Endodermal cell (in vitro differentiated cells): ENCODE data around the gene TIAM2. TPM values are rescaled to one million over a fixed set of nuclear protein-coding genes. Genes with fewer than 3 reads are reported as not detected.

ENCODE experiments used
- DNase-seq: peaks from one replicate; pipeline ENCODE4 v3.0.0-alpha.2; 2017
- H3K27ac ChIP-seq: 2 replicates; pipeline ENCODE4 v1.5.1; 2013; ENCODE audit warnings: mild to moderate bottlenecking, low read depth, low read length, moderate library complexity
- H3K27me3 ChIP-seq: 2 replicates; pipeline ENCODE4 v1.6.1; 2013; ENCODE audit warnings: mild to moderate bottlenecking, low read length, moderate library complexity; ENCODE audit not compliant: insufficient read depth, control insufficient read depth, poor library complexity, severe bottlenecking
- H3K36me3 ChIP-seq: 2 replicates; pipeline ENCODE4 v1.7.0; 2013; ENCODE audit warnings: mild to moderate bottlenecking, low read length, moderate library complexity; ENCODE audit not compliant: control insufficient read depth, insufficient read depth
- H3K4me1 ChIP-seq: one replicate; pipeline ENCODE4 v1.7.0; 2013; ENCODE audit warnings: low read length; ENCODE audit not compliant: control insufficient read depth, insufficient read depth
- H3K4me3 ChIP-seq: 2 replicates; pipeline ENCODE4 v1.5.1; 2013; ENCODE audit warnings: mild to moderate bottlenecking, low read length, moderate library complexity
- H3K9ac ChIP-seq: 2 replicates; pipeline ENCODE4 v1.6.1; 2013; ENCODE audit warnings: mild to moderate bottlenecking, low read length, moderate library complexity; ENCODE audit not compliant: poor library complexity, severe bottlenecking; ENCODE audit errors: extremely low read depth
- H3K9me3 ChIP-seq: 2 replicates; pipeline ENCODE4 v1.6.1; 2013; ENCODE audit warnings: mild to moderate bottlenecking, low read length, moderate library complexity; ENCODE audit not compliant: control insufficient read depth
- H3K27ac Mint-ChIP-seq: 2 replicates; pipeline ENCODE4 v1.8.0; 2020; ENCODE audit warnings: mixed read lengths
- H3K27me3 Mint-ChIP-seq: 2 replicates; pipeline ENCODE4 v1.8.0; 2021; ENCODE audit warnings: mild to moderate bottlenecking, mixed read lengths; ENCODE audit not compliant: insufficient read depth
- H3K36me3 Mint-ChIP-seq: 2 replicates; pipeline ENCODE4 v1.8.0; 2020; ENCODE audit warnings: low read depth, mixed read lengths
- H3K4me1 Mint-ChIP-seq: 2 replicates; pipeline ENCODE4 v1.8.0; 2020; ENCODE audit warnings: mixed read lengths
- H3K4me3 Mint-ChIP-seq: 2 replicates; pipeline ENCODE4 v1.8.0; 2020; ENCODE audit warnings: mild to moderate bottlenecking, moderate library complexity, mixed read lengths
- H3K9me3 Mint-ChIP-seq: 2 replicates; pipeline ENCODE4 v1.8.0; 2020; ENCODE audit warnings: mild to moderate bottlenecking, mixed read lengths
- WGBS, 2 experiments: methylation state at CpG; one replicate each; pipeline versions ENCODE4 v1.1.5 to v1.1.7; 2013; ENCODE audit warnings: missing lambda C conversion rate in 2 of 2, mixed read lengths in 1 of 2; ENCODE audit not compliant: insufficient coverage in 1 of 2, insufficient read length in 1 of 2; 5-methylcytosine and 5-hydroxymethylcytosine counted together
- total RNA-seq, 2 donors: library from RNA; stranded (reverse); fragmentation: NEBNext Ultra II Directional in 1 of 2; extraction: Animal tissue kit (Norgen Biotek cat#: 25700) in 1 of 2; gene quantifications; 2 replicates in 1 of 2; 3 replicates in 1 of 2; pipeline ENCODE4 v1.2.1, GENCODE V29; 2021
- TF ChIP-seq, protein P1 (sequence below): fragments of 200-600 bp; sonication (generic); conservative IDR thresholded peaks from 2 replicates; pipeline ENCODE4 v1.5.0; 2021; ENCODE audit warnings: antibody characterized with exemption, mild to moderate bottlenecking

The TIAM2 gene
- total RNA-seq, 2 donors from 2014 or later: 15.7 to 17.5 TPM

DNA sequence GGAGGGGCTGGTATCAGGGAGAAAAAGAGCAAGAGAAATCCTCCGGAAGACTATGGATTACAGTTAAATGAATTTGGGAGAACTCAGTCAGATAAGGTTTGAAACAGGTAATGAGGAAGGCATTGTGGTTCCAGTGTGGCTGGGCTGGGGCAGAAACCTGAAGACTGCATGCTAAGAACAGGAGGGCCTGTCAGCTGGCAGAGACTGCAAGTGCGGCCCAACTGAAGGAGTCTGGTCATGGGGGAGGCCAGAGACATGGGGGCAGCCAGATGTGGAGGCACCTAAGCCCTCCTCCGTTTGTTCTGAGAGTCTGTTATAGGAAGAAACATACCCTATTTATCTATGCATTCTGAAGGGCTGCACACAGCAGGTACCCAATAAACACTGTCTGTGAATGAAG lies 302.6 kb downstream of the TIAM2 start:
- TF ChIP-seq, protein P1, sequence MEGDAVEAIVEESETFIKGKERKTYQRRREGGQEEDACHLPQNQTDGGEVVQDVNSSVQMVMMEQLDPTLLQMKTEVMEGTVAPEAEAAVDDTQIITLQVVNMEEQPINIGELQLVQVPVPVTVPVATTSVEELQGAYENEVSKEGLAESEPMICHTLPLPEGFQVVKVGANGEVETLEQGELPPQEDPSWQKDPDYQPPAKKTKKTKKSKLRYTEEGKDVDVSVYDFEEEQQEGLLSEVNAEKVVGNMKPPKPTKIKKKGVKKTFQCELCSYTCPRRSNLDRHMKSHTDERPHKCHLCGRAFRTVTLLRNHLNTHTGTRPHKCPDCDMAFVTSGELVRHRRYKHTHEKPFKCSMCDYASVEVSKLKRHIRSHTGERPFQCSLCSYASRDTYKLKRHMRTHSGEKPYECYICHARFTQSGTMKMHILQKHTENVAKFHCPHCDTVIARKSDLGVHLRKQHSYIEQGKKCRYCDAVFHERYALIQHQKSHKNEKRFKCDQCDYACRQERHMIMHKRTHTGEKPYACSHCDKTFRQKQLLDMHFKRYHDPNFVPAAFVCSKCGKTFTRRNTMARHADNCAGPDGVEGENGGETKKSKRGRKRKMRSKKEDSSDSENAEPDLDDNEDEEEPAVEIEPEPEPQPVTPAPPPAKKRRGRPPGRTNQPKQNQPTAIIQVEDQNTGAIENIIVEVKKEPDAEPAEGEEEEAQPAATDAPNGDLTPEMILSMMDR: no peak
- Mint-ChIP-seq H3K36me3 (peaks cover 60% of the 10 kb centered on the region), H3K9me3 (no peaks in the 10 kb centered on the region), H3K27ac (peak overlapping the region; percentile 81), H3K4me1 (peaks cover 31% of the 10 kb centered on the region), H3K4me3 (no peak overlapping the region), H3K27me3 (no peaks in the 10 kb centered on the region)
- 67 to 81% methylated on average over 1 to 3 of the region's 3 CpGs for WGBS, 2 experiments
- H3K36me3 ChIP-seq: peaks cover 76% of the 10 kb centered on the region
- H3K9ac ChIP-seq: no peak overlapping the region
- peaks cover 3% of the 10 kb centered on the region for H3K4me1 ChIP-seq
- no peak for DNase-seq
- H3K9me3 ChIP-seq: no peaks in the 10 kb centered on the region
- no peaks in the 10 kb centered on the region for H3K27me3 ChIP-seq
- H3K27ac ChIP-seq: no peak overlapping the region
- no peak overlapping the region for H3K4me3 ChIP-seq

DNA sequence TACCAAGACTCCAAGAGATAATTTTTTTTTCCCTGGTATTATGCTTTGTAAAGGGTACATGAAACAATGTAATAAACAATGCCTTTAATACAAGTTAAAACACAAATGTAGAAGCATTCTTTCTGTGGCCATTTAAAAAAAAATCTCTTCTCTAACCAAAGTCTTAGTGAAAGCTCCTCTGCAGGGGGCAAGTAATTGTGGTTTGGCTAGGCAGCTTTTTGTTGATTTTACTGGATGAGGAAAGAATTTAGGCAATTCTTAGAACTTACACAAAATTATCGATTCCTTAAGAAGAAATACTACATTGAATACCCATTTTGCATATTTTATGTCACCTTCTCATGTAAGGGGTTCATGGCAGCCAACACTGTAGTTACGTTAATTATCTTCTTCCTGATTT lies 306.8 kb downstream of the TIAM2 start:
- no peaks in the 10 kb centered on the region for H3K9me3 ChIP-seq
- TF ChIP-seq, protein P1: no peak
- H3K4me3 Mint-ChIP-seq: no peak overlapping the region
- H3K9me3 Mint-ChIP-seq: no peaks in the 10 kb centered on the region
- peaks cover 54% of the 10 kb centered on the region for H3K36me3 Mint-ChIP-seq
- no peak overlapping the region for H3K27ac ChIP-seq
- peaks cover 3% of the 10 kb centered on the region for H3K4me1 ChIP-seq
- no peaks in the 10 kb centered on the region for H3K27me3 ChIP-seq
- H3K27ac Mint-ChIP-seq: no peak overlapping the region
- no peak for DNase-seq
- H3K4me3 ChIP-seq: no peak overlapping the region
- peaks cover 74% of the 10 kb centered on the region for H3K36me3 ChIP-seq
- WGBS, 2 experiments: 57 to 88% methylated on average over 1 to 2 of the region's 2 CpGs
- H3K27me3 Mint-ChIP-seq: no peaks in the 10 kb centered on the region
- H3K4me1 Mint-ChIP-seq: peaks cover 31% of the 10 kb centered on the region
- no peak overlapping the region for H3K9ac ChIP-seq

DNA sequence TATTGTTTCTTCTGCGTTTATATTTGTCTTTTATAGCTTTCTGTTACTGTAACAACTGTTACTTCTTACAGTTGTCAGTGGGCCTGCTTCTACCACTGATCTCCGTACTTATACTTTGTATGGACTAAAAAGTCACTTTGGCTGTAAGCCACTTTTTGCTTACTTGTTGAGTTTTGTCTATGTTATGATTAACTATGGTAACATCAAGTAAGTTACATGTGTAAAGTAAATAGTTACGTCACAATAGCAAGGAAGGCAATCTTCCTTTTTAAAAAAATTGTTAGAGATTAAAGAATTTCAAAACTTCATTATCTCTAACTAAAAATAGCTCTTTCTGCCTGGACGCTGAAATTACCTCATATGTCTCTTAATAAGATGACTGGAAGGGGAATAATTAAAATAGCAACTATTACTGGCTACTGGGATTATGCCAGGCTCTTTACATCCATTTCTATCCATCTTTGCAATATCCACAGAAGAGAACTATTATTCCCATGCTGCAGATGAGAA lies 308.3 kb downstream of the TIAM2 start:
- H3K27ac Mint-ChIP-seq: no peak overlapping the region
- no peak overlapping the region for H3K27ac ChIP-seq
- peaks cover 3% of the 10 kb centered on the region for H3K4me1 ChIP-seq
- TF ChIP-seq, protein P1: no peak
- no peaks in the 10 kb centered on the region for H3K27me3 Mint-ChIP-seq
- peaks cover 75% of the 10 kb centered on the region for H3K36me3 ChIP-seq
- H3K9me3 ChIP-seq: no peaks in the 10 kb centered on the region
- peaks cover 20% of the 10 kb centered on the region for H3K4me1 Mint-ChIP-seq
- H3K27me3 ChIP-seq: no peaks in the 10 kb centered on the region
- H3K4me3 Mint-ChIP-seq: no peak overlapping the region
- peaks cover 58% of the 10 kb centered on the region for H3K36me3 Mint-ChIP-seq
- H3K9me3 Mint-ChIP-seq: no peaks in the 10 kb centered on the region
- 67% methylated on average over 3 of the region's 4 CpGs; no CpG with 5 or more reads in 1 of the 2 experiments for WGBS, 2 experiments
- no peak overlapping the region for H3K9ac ChIP-seq
- no peak overlapping the region for H3K4me3 ChIP-seq
- DNase-seq: no peak
